Stimulated activated CD8-positive, alpha-beta memory T cell treated with anti-CD3 and anti-CD28 coated beads, Interleukin-15, amount 100 ng/mL, for 24 hours (primary cell): ENCODE data around the gene GYPC.
"Not testable (repeated sequence)": the region's sequence is repeated elsewhere in the genome, so short reads cannot be mapped to it uniquely, and the experiment has no call there.

Experiments
- DNase-seq: peaks from one replicate; pipeline ENCODE4 v3.0.0-alpha.2; 2020; ENCODE audit warnings: low read depth

The GYPC gene

GRCh38 chr2:126699716-126700581, 44.0 kb downstream of the GYPC start:
- no peak for DNase-seq

DNA sequence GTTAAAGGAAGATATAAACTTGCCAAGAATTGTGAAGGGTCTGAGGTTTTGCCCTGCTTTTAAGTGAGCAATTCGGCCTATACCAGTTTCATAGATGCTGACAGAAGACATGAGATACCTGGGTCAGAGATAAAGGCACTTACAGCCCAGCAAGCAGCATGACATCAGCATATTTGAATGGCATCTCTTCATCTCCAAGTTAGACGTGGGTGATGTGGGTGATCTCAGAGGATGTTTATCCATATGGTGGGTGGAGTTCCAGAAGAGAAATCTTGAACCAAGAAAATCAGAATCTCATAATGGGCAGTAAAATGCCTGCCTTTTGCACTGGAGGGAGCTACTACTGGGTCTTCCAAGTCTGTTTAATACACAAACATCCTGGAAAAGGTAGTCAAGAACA, 44.7 kb downstream of the GYPC start:
- DNase-seq: no peak

- DNase-seq: no peak
These were observed 47.4 kb downstream of the GYPC start for GRCh38 chr2:126703311-126703710.

DNA sequence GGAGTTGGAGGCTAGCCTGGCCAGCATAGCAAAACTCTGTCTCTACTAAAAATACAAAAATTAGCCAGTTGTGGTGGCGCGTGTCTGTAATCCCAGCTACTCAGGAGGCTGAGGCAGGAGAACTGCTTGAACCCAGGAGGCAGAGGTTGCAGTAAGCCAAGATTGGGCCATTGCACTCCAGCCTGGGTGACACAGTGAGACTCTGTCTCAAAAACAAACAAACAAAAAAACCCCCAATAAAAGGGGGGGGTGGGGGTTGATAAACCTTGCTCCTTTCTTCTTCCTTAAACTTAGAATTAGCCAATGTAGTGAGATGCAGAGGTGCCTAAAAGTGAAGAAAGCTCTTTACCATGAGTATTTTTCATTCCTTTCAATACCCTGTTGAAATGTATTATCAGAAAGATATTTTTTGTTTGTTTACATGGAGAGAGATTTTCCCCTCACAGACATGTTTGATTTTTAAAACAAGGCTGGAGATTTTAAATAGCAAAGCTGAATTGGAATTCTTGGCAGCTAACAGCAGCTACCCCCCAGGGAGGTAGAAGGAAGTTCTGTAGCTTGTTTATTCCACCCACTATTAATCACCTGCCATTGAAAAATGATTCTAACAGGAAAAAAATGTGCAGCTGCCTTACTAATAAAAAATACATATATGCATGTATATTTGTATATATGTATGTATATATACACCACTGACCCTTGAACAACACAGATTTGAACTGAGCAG, 48.6 kb downstream of the GYPC start:
- DNase-seq: no peak

GRCh38 chr2:126707191-126707590, 51.2 kb downstream of the GYPC start:
- no peak for DNase-seq

GRCh38 chr2:126707941-126708340, 52.0 kb downstream of the GYPC start:
- DNase-seq: no peak

GRCh38 chr2:126714191-126714965, 58.4 kb downstream of the GYPC start:
- no peak for DNase-seq

DNA sequence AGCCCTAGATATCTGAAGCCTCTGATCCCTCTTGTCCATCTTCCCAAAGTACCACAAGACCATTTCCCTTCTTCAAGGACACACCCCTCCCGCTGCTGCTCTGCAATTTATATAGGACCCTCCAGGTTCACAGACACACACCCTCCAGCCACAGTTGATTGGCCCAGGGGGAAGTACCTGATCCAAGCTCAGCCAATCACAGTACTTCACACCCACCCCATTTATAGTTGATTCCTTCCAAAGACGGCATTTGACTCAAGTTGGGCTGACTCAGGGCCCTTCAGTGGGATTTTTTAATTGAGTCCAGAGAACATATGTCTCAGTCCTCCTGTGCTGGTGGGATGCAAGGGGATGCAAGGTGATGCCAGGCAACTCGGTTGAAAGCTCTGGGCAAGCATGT, 59.2 kb downstream of the GYPC start:
- no peak for DNase-seq

DNA sequence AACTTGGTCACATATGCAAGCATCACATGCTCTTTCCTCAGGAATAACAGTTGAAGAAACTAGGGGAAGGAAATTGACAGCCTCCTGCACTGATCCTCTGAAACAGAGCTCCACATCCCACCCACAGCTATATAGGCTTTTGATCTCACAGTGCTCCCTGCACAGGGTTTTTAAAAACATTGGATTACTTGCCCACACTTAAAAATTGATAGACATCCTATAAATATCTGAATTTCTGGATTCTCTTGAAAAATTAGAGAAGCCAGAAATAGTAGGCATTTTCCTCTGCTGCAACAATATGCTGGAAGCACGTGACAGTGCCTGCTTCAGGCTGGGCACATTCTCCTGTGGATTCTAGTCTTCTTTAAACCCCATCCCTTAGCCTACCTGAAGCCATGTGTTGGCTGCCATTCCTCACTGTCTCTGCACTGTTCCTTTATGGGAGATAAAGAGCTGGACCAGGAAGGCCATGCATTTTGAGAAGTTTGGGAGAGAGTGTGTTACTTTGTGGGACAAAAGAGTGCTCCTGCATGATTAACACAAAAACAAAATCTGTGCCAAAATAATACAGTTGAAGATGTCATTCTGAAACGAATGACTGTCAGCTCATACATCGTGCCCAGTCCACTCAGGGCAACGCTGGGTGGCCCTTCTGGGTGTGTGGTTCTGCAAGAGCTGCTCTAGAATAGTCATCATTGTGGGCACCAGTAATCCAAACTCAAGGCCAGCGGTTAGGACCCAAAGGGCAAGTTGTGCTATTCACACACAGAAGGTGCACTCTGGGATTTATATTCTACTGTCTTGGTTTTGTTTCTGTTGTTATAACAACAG, 59.8 kb downstream of the GYPC start:
- DNase-seq: no peak

DNA sequence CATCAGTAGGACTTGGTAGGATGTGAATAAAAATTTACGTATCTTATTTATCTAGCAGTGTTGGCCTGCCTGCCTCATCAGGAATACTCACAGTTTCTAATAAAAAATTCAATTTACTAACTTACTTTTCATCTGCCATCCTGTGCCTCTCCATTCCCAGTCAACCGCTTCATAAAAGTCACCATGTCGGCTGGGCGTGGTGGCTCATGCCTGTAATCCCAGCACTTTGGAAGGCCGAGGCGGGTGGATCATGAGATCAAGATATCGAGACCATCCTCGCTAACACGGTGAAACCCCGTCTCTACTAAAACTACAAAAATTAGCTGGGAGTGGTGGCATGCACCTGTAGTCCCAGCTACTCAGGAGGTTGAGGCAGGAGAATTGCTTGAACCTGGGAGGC, 61.3 kb downstream of the GYPC start:
- DNase-seq: not testable (repeated sequence)

DNA sequence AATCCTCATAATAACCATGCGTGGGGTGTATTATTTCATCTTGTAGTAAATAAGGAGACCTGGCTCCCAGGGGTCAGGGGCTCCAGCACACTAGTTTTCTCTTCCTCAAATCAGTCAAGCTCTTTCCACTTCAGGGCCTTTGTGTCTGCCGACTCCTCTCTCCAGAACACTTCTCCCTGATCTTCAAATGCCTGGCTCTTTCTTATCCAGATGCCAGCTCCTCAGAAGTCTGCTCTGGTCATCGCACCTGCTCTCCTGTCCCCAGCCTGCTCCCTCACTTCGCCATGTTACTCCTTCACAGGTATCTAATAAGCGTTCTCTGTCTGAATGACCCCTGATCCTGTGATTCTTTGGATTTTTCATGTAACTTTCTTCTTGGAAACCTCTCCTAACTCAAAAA, 62.0 kb downstream of the GYPC start:
- no peak for DNase-seq

- no peak for DNase-seq
These were observed 63.4 kb downstream of the GYPC start for GRCh38 chr2:126719191-126719832.

- no peak for DNase-seq
These were observed 63.9 kb downstream of the GYPC start for GRCh38 chr2:126719833-126720351.

GRCh38 chr2:126720638-126721037, 64.7 kb downstream of the GYPC start:
- DNase-seq: no peak

DNA sequence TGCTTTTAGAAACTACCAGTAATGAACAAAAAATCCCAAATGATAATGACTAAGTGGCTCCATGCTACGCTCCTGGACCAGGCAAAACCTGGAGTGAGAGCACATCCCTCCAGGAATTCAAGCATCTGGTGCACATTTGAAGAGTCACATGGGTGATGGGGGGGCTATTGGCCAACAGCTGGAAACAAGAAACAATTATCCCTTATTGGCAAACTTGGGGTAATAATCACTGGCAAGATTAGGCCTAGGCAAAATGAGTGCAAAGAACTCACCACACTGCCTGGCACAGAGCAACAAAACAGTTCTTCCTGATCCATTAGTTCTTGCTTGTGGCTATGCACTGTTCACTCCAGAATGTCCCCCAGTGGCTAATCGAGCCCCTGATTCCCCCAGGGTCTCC, 66.1 kb downstream of the GYPC start:
- DNase-seq: no peak

- DNase-seq: no peak
These were observed 66.6 kb downstream of the GYPC start for GRCh38 chr2:126722546-126722945.

DNA sequence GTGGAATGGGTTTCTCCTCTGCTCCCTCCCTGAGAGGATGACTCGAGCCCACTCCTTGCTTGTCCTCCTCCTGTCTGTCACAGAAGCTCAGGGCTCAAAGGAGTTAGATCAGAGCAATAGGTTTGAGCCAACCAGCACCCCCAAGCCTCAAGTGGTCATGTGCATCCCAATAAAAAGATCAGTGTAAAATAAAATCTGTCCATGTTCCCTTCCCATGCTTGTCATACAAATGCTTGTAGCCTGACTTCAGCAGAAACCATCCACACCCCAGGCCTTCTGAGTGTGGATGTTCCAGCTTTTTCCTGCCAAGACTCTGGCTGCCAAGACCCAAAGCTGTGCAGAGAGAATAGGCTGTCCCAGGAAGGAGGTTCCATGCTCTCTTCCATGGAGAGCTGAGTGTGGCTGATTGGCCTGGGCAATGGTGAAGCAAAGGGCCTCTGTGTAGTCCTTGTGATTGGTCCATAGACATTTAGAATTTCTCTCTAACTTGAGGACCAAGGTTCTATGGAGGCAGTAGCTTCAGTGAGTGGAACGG, 67.4 kb downstream of the GYPC start:
- no peak for DNase-seq

GRCh38 chr2:126725580-126725979, 69.6 kb downstream of the GYPC start:
- no peak for DNase-seq

GRCh38 chr2:126729896-126730295, 73.9 kb downstream of the GYPC start:
- no peak for DNase-seq

- no peak for DNase-seq
These were observed 74.7 kb downstream of the GYPC start for GRCh38 chr2:126730655-126731054.

DNA sequence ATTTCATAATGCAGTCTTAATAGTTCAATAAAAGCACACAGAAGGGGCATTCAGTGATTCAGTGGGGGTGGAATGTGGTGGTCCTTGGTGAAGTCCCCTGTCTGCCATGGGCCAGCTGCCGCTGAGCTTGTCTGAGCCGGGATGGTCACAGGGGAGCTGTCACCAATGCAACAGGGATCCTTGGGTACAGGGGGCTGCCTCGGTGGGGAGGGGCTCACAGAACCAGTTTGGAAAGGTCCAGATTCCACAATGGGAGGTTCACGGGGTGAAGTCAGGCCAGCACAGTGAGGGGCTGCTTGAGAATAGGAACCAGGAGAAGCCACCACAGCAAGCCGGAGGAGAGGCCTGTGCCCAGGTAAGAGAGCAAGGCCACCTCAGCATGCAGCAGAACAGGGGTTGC, 75.4 kb downstream of the GYPC start:
- DNase-seq: no peak
